Measurements from ENCODE around the gene KIF1B.

DNA sequence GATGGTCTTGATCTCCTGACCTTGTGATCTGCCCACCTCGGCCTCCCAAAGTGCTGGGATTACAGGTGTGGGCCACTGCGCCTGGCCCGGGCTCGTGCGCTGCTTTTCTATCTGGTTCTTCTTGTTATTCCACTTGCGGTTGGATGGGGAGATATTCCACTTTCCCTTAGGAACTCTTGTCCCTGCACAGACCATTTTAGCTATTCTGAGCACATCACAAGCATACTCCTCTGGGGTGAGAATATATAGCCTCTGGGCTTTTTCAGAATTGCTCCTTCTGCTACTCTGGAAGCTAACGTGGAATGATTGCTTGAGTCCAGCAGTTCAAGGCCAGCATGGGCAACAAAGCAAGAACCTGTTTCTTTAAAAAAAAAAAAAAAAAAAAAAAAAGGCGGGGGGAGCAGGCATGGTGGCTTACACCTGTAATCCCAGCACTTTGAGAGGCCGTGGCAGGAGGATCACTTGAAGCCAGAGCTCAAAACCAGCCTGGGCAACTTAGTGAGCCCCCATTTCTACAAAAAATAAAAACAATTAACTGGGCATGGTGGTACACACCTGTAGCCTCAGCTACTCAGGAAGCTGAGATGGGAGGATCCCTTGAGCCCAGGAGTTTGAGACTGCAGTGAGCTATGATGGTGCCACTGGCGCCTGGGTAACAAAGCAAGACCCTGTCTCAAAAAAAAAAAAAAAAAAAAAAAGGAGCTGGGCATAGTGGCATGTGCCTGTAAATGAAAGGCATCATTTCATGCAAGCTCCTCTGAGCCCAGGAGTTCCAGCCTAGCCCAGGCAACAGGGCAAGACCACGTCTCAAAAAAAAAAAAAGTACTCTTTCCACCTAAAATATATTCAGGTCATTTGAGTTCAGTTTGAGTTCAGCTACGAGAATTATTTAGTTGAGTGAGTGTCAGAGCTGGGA is 176.6 kb downstream of the KIF1B start:
- TF ChIP-seq, protein P1, sequence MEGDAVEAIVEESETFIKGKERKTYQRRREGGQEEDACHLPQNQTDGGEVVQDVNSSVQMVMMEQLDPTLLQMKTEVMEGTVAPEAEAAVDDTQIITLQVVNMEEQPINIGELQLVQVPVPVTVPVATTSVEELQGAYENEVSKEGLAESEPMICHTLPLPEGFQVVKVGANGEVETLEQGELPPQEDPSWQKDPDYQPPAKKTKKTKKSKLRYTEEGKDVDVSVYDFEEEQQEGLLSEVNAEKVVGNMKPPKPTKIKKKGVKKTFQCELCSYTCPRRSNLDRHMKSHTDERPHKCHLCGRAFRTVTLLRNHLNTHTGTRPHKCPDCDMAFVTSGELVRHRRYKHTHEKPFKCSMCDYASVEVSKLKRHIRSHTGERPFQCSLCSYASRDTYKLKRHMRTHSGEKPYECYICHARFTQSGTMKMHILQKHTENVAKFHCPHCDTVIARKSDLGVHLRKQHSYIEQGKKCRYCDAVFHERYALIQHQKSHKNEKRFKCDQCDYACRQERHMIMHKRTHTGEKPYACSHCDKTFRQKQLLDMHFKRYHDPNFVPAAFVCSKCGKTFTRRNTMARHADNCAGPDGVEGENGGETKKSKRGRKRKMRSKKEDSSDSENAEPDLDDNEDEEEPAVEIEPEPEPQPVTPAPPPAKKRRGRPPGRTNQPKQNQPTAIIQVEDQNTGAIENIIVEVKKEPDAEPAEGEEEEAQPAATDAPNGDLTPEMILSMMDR (IDR thresholded peaks at IDR 0.05), result no peak
- TF ChIP-seq POLR2AphosphoS5 (IDR thresholded peaks at IDR 0.05; ENCODE audit: low read depth, low read length) (no peak), TCF7L2 (IDR thresholded peaks at IDR 0.05; ENCODE audit: low read depth, low read length) (no peak)
- TF ChIP-seq, protein P2, sequence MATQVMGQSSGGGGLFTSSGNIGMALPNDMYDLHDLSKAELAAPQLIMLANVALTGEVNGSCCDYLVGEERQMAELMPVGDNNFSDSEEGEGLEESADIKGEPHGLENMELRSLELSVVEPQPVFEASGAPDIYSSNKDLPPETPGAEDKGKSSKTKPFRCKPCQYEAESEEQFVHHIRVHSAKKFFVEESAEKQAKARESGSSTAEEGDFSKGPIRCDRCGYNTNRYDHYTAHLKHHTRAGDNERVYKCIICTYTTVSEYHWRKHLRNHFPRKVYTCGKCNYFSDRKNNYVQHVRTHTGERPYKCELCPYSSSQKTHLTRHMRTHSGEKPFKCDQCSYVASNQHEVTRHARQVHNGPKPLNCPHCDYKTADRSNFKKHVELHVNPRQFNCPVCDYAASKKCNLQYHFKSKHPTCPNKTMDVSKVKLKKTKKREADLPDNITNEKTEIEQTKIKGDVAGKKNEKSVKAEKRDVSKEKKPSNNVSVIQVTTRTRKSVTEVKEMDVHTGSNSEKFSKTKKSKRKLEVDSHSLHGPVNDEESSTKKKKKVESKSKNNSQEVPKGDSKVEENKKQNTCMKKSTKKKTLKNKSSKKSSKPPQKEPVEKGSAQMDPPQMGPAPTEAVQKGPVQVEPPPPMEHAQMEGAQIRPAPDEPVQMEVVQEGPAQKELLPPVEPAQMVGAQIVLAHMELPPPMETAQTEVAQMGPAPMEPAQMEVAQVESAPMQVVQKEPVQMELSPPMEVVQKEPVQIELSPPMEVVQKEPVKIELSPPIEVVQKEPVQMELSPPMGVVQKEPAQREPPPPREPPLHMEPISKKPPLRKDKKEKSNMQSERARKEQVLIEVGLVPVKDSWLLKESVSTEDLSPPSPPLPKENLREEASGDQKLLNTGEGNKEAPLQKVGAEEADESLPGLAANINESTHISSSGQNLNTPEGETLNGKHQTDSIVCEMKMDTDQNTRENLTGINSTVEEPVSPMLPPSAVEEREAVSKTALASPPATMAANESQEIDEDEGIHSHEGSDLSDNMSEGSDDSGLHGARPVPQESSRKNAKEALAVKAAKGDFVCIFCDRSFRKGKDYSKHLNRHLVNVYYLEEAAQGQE (IDR thresholded peaks at IDR 0.05; ENCODE audit: insufficient read depth in 1 of 2, low read depth in 2 of 2, low read length in 1 of 2), result no peak

Measured in Panc1 (cell line).